HepG2 (cell line): ENCODE measurements around the gene PNPLA8. TPM values are rescaled to one million over a fixed set of nuclear protein-coding genes. Genes with fewer than 3 reads are reported as not detected.

Experiments
- ATAC-seq: fragments of 200-7000 bp; cut with Tn5 transposase; 3 replicates; pipeline ENCODE4 v1.9.1; 2020; ENCODE audit warnings: mild to moderate bottlenecking, moderate library complexity
- BruUV-seq: library from RNA; stranded (reverse); fragments of 400-500 nt; replicated peaks from 2 replicates; lab custom pipeline; 2021; lab: Mats Ljungman, UMichigan
- CTCF ChIA-PET: fragments of 300-600 bp; formaldehyde crosslinking; extraction: SDS; loops from one replicate; lab custom pipeline; 2021; ENCODE audit warnings: low total read pairs, inconsistent platforms, low intra/inter-chr PET ratio; lab: Yijun Ruan, JAX
- POLR2A ChIA-PET: fragments of 350-600 bp; sonication (Branson Sonifier 250); formaldehyde crosslinking; loops from one replicate; lab custom pipeline; 2020; ENCODE audit warnings: antibody characterized with exemption, inconsistent platforms; lab: Yijun Ruan, JAX
- DNase-seq: peaks from one replicate; pipeline ENCODE4 v3.0.0-alpha.2; 2015; ENCODE audit warnings: low spot score
- FAIRE-seq: peaks from 3 replicates; lab custom pipeline; 2011; peaks lifted over from hg19 to GRCh38; lab: Jason Lieb, UNC
- H2AFZ ChIP-seq: one replicate; pipeline ENCODE4 v1.6.1; 2011; ENCODE audit warnings: low read length, inconsistent platforms
- H3K27ac ChIP-seq: fragments of 300-600 bp; 3 replicates; pipeline ENCODE4 v1.8.0; 2011; ENCODE audit warnings: mixed run types, mild to moderate bottlenecking, mixed read lengths, low read length, inconsistent platforms; ENCODE audit not compliant: insufficient read depth; ENCODE audit errors: extremely low read length
- H3K27me3 ChIP-seq, 2 experiments: fragments of 200-600 bp in 1 of 2; 2 replicates in 1 of 2; 3 replicates in 1 of 2; pipeline versions ENCODE4 v1.6.0 to v1.8.0; 2011; ENCODE audit warnings: low read length in 2 of 2, mild to moderate bottlenecking in 2 of 2, moderate library complexity in 2 of 2, inconsistent platforms in 1 of 2; ENCODE audit not compliant: insufficient read depth in 2 of 2, control insufficient read depth in 1 of 2
- H3K36me3 ChIP-seq, 2 experiments: fragments of 200-600 bp in 1 of 2; replicated peaks in 1 of 2; 2 replicates in 1 of 2; 3 replicates in 1 of 2; pipeline versions ENCODE4 v1.5.1 to v1.8.0; 2011; ENCODE audit warnings: low read length in 2 of 2, inconsistent platforms in 1 of 2; ENCODE audit not compliant: insufficient read depth in 2 of 2, control insufficient read depth in 1 of 2
- H3K4me1 ChIP-seq: 2 replicates; pipeline ENCODE4 v1.5.1; 2012; ENCODE audit warnings: low read length, inconsistent platforms; ENCODE audit not compliant: insufficient read depth
- H3K4me2 ChIP-seq: 2 replicates; pipeline ENCODE4 v1.6.0; 2011; ENCODE audit warnings: low read depth, low read length, inconsistent platforms
- H3K4me3 ChIP-seq, 3 experiments: fragments of 200-600 bp in 1 of 3; sonication (generic), shearing (Covaris generic) in 1 of 3; replicated peaks in 1 of 3; 2 replicates each; pipeline ENCODE4 v1.5.1; 2011 to 2016; ENCODE audit warnings: low read length in 3 of 3, inconsistent platforms in 2 of 3, low read depth in 2 of 3, mild to moderate bottlenecking in 2 of 3, control low read depth in 1 of 3, mixed read lengths in 1 of 3; ENCODE audit not compliant: insufficient read depth in 1 of 3
- H3K79me2 ChIP-seq: one replicate; pipeline ENCODE4 v1.6.1; 2011; ENCODE audit warnings: low read length, inconsistent platforms; ENCODE audit not compliant: insufficient read depth
- H3K9ac ChIP-seq: 2 replicates; pipeline ENCODE4 v1.6.0; 2011; ENCODE audit warnings: mild to moderate bottlenecking, low read depth, low read length, inconsistent platforms; ENCODE audit not compliant: insufficient read depth
- H3K9me3 ChIP-seq: 2 replicates; pipeline ENCODE4 v1.5.1; 2012; ENCODE audit warnings: mild to moderate bottlenecking, low read length
- H4K20me1 ChIP-seq: 2 replicates; pipeline ENCODE4 v1.6.0; 2011; ENCODE audit warnings: inconsistent platforms, mild to moderate bottlenecking, low read length, moderate library complexity; ENCODE audit not compliant: insufficient read depth
- ARID3A ChIP-seq: IDR thresholded peaks from 2 replicates; pipeline ENCODE4 v1.6.1; 2012; ENCODE audit warnings: low read depth, low read length, improper control_type of control experiment
- CC2D1A ChIP-seq: sonication (generic); formaldehyde crosslinking; IDR thresholded peaks from 2 replicates; pipeline ENCODE4 v1.8.1; 2023; ENCODE audit warnings: mild to moderate bottlenecking, missing genetic modification reagents
- HMGXB3 ChIP-seq: sonication (generic); formaldehyde crosslinking; IDR thresholded peaks from 2 replicates; pipeline ENCODE4 v1.4.0; 2020; ENCODE audit warnings: missing genetic modification reagents, borderline replicate concordance
- NFE2 ChIP-seq: sonication (generic); formaldehyde crosslinking; IDR thresholded peaks from 2 replicates; pipeline ENCODE4 v1.4.0; 2020; ENCODE audit warnings: missing genetic modification reagents
- ZFY ChIP-seq: sonication (generic); formaldehyde crosslinking; IDR thresholded peaks from 2 replicates; pipeline ENCODE4 v1.4.0; 2020; ENCODE audit warnings: missing genetic modification reagents
- ZMYM4 ChIP-seq: sonication (generic); formaldehyde crosslinking; IDR thresholded peaks from 2 replicates; pipeline ENCODE4 v1.8.1; 2023; ENCODE audit warnings: mild to moderate bottlenecking, missing genetic modification reagents
- ZNF274 ChIP-seq: sonication (generic); formaldehyde crosslinking; IDR thresholded peaks from 2 replicates; pipeline ENCODE4 v1.5.1; 2020; ENCODE audit warnings: mild to moderate bottlenecking, missing genetic modification reagents
- ZNF543 ChIP-seq: sonication (generic); formaldehyde crosslinking; IDR thresholded peaks from 2 replicates; pipeline ENCODE4 v1.4.0; 2020; ENCODE audit warnings: mild to moderate bottlenecking, missing genetic modification reagents
- ZNF768 ChIP-seq: sonication (generic); formaldehyde crosslinking; IDR thresholded peaks from 2 replicates; pipeline ENCODE4 v1.4.0; 2020; ENCODE audit warnings: missing genetic modification reagents
- ZNF780A ChIP-seq: sonication (generic); formaldehyde crosslinking; IDR thresholded peaks from 2 replicates; pipeline ENCODE4 v1.8.0; 2022; ENCODE audit warnings: mild to moderate bottlenecking, missing genetic modification reagents, moderate library complexity
- ZZZ3 ChIP-seq: sonication (generic); formaldehyde crosslinking; IDR thresholded peaks from 2 replicates; pipeline ENCODE4 v1.4.0; 2020; ENCODE audit warnings: missing genetic modification reagents, mild to moderate bottlenecking, borderline replicate concordance
- WGBS: methylation state at CpG from one replicate; pipeline ENCODE4 v1.1.6; 2017; ENCODE audit warnings: low lambda C conversion rate; 5-methylcytosine and 5-hydroxymethylcytosine counted together
- in situ Hi-C: cut with HindIII; loops from 2 replicates; pipeline ENCODE4 v1.10.0; 2017; ENCODE audit warnings: low pct_unique_long_range_greater_than_20kb; ENCODE audit not compliant: extremely low pct_ligation_motif_present
- intact Hi-C: fragments of 100-400 bp; cut with micrococcal nuclease; formaldehyde crosslinking; loops from one replicate; pipeline ENCODE4 v1.10.0; 2022; ENCODE audit not compliant: unreplicated experiment
- polyA plus RNA-seq, 8 experiments: library from polyadenylated mRNA; depleted of rRNA in 3 of 8; stranded (reverse) in 7 of 8; unstranded in 1 of 8; fragments of >200 nt; fragmentation: Illumina TruSeq in 4 of 8; extraction: Trizol in 4 of 8; gene quantifications; 2 replicates each; pipeline versions ENCODE4 v1.2.1 to v1.2.3, GENCODE V29; 2011 to 2016; ENCODE audit warnings: low read depth in 4 of 8, missing spikeins in 1 of 8, mixed read lengths in 1 of 8; ENCODE audit not compliant: insufficient read depth in 1 of 8
- total RNA-seq, 5 experiments: library from RNA; depleted of rRNA; stranded (reverse); fragments of >200 nt; fragmentation: Illumina TruSeq; extraction: Trizol; gene quantifications; 2 replicates each; pipeline ENCODE4 v1.2.3, GENCODE V29; 2016; ENCODE audit warnings: low read depth in 1 of 5
- TF ChIP-seq, protein P1 (sequence below): sonication (generic); formaldehyde crosslinking; IDR thresholded peaks from 2 replicates; pipeline ENCODE4 v1.5.0; 2020; ENCODE audit warnings: mild to moderate bottlenecking, missing genetic modification reagents, moderate library complexity
- TF ChIP-seq, protein P2 (sequence below): sonication (generic); formaldehyde crosslinking; IDR thresholded peaks from 2 replicates; pipeline ENCODE4 v1.8.1; 2023; ENCODE audit warnings: mild to moderate bottlenecking, inconsistent platforms, moderate library complexity, missing genetic modification reagents, borderline replicate concordance

PNPLA8 gene
- total and polyA plus RNA-seq, 2 of the 13 experiments (the other 11 are each of a cell fraction or from before 2014, with no cell fraction given), result 6.3 to 11.4 TPM

DNA sequence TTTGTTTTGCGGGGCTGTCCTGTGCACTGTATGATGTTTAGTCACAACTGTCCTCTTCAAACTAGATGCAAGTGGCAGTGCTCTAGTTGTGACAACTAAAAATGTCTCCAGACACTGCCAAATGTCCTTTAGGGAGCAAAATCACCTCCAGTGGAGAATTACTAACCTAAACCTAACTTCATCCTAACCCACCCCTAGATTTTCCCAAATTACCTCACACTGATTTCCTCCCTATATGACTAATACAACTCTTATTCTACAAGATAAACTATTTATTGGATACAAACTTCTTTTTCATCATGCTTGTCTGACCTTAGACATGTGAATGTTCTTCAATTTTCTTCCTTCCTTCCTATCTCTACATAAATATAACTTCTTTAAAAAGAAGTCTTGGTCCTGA lies 26.4 kb downstream of the PNPLA8 start:
- CTCF ChIA-PET, result no interaction called here
- H3K79me2 ChIP-seq, result no peaks in the 10 kb centered on the region
- no peak for DNase-seq
- no peak overlapping the region for H3K27ac ChIP-seq
- H3K9me3 ChIP-seq, result no peaks in the 10 kb centered on the region
- H3K4me1 ChIP-seq, result no peaks in the 10 kb centered on the region
- no peaks in the 10 kb centered on the region for H3K27me3 ChIP-seq
- no peak overlapping the region for H3K9ac ChIP-seq
- WGBS, result 96% methylated on average over 1 of the region's 1 CpG
- no peak overlapping the region for H3K4me2 ChIP-seq
- no peaks in the 10 kb centered on the region for H4K20me1 ChIP-seq
- BruUV-seq, result no TSS peak
- H3K4me3 ChIP-seq, result no peak overlapping the region
- no peak for ATAC-seq
- no peaks in the 10 kb centered on the region; a peak in 3 of 5 replicates for H3K36me3 ChIP-seq
- in situ Hi-C loops, result no loop called here
- H2AFZ ChIP-seq, result no peak overlapping the region
- intact Hi-C loops, result no loop called here
- POLR2A ChIA-PET, result no interaction called here
- FAIRE-seq, result no peak
- no peak for TF ChIP-seq ZNF780A (CRISPR knock-in tag)
- no peak for TF ChIP-seq ZNF543
- no peak for TF ChIP-seq ARID3A
- TF ChIP-seq, protein P1, sequence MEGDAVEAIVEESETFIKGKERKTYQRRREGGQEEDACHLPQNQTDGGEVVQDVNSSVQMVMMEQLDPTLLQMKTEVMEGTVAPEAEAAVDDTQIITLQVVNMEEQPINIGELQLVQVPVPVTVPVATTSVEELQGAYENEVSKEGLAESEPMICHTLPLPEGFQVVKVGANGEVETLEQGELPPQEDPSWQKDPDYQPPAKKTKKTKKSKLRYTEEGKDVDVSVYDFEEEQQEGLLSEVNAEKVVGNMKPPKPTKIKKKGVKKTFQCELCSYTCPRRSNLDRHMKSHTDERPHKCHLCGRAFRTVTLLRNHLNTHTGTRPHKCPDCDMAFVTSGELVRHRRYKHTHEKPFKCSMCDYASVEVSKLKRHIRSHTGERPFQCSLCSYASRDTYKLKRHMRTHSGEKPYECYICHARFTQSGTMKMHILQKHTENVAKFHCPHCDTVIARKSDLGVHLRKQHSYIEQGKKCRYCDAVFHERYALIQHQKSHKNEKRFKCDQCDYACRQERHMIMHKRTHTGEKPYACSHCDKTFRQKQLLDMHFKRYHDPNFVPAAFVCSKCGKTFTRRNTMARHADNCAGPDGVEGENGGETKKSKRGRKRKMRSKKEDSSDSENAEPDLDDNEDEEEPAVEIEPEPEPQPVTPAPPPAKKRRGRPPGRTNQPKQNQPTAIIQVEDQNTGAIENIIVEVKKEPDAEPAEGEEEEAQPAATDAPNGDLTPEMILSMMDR (CRISPR knock-in tag), result no peak
- no peak for TF ChIP-seq NFE2 (CRISPR knock-in tag)
- no peak for TF ChIP-seq HMGXB3
- TF ChIP-seq ZNF274 (CRISPR knock-in tag), result no peak
- TF ChIP-seq, protein P2, sequence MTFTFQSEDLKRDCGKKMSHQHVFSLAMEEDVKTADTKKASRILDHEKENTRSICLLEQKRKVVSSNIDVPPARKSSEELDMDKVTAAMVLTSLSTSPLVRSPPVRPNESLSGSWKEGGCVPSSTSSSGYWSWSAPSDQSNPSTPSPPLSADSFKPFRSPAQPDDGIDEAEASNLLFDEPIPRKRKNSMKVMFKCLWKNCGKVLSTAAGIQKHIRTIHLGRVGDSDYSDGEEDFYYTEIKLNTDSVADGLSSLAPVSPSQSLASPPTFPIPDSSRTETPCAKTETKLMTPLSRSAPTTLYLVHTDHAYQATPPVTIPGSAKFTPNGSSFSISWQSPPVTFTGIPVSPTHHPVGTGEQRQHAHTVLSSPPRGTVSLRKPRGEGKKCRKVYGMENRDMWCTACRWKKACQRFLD (CRISPR knock-in tag), result no peak
- TF ChIP-seq ZFY (CRISPR knock-in tag), result no peak
- TF ChIP-seq ZMYM4 (CRISPR knock-in tag), result no peak
- TF ChIP-seq CC2D1A (CRISPR knock-in tag), result no peak
- TF ChIP-seq ZNF768 (CRISPR knock-in tag), result no peak
- no peak for TF ChIP-seq ZZZ3
